Nephron progenitor cell (in vitro differentiated cells): ENCODE data around the gene TNFSF13B.

Source experiments
- DNase-seq: peaks from one replicate; pipeline ENCODE4 v3.0.0; 2021
- H3K27ac Mint-ChIP-seq: 2 replicates; pipeline ENCODE4 v1.8.0; 2021; ENCODE audit warnings: mild to moderate bottlenecking, moderate library complexity, mixed read lengths
- H3K27me3 Mint-ChIP-seq: 2 replicates; pipeline ENCODE4 v1.8.0; 2021; ENCODE audit warnings: mild to moderate bottlenecking, low read depth, mixed read lengths; ENCODE audit not compliant: poor library complexity
- H3K36me3 Mint-ChIP-seq: 2 replicates; pipeline ENCODE4 v1.8.0; 2021; ENCODE audit warnings: low read depth, mixed read lengths
- H3K4me1 Mint-ChIP-seq: 2 replicates; pipeline ENCODE4 v1.8.0; 2021; ENCODE audit warnings: mixed read lengths
- H3K4me3 Mint-ChIP-seq: 2 replicates; pipeline ENCODE4 v1.8.0; 2021; ENCODE audit warnings: mild to moderate bottlenecking, moderate library complexity, mixed read lengths
- H3K9me3 Mint-ChIP-seq: 2 replicates; pipeline ENCODE4 v1.8.0; 2021; ENCODE audit warnings: mild to moderate bottlenecking, moderate library complexity, mixed read lengths
- CTCF ChIP-seq: fragments of 200-600 bp; sonication (generic); IDR thresholded peaks from 2 replicates; pipeline ENCODE4 v1.5.0; 2021; ENCODE audit warnings: antibody characterized with exemption

TNFSF13B gene

GRCh38 chr13:108357228-108357627 is 87.7 kb downstream of the TNFSF13B start:
- Mint-ChIP-seq H3K36me3 (no peaks in the 10 kb centered on the region), H3K4me1 (no peaks in the 10 kb centered on the region), H3K27ac (no peak overlapping the region), H3K27me3 (peaks cover 4% of the 10 kb centered on the region), H3K9me3 (no peaks in the 10 kb centered on the region), H3K4me3 (no peak overlapping the region)
- no peak for TF ChIP-seq CTCF
- DNase-seq, result no peak
